ENCODE results near the gene CMTR1. TPM values are rescaled to one million over a fixed set of nuclear protein-coding genes. Genes with fewer than 3 reads are reported as not detected.

Gene CMTR1
- total and polyA plus RNA-seq, 2 of the 13 experiments (the other 11 are each of a cell fraction or from before 2014, with no cell fraction given), result 19.7 to 55.2 TPM

- TF ChIP-seq PAXIP1 (CRISPR knock-in tag; conservative IDR thresholded peaks at IDR 0.05) (no peak), ZNF558 (CRISPR knock-in tag; IDR thresholded peaks at IDR 0.05; ENCODE audit: borderline replicate concordance) (no peak), HIVEP1 (CRISPR knock-in tag; IDR thresholded peaks at IDR 0.05) (no peak), PITX1 (CRISPR knock-in tag; IDR thresholded peaks at IDR 0.05) (no peak), SCMH1 (CRISPR knock-in tag; IDR thresholded peaks at IDR 0.05; ENCODE audit: borderline replicate concordance) (no peak), ZBTB40 (IDR thresholded peaks at IDR 0.05) (no peak), ZBTB40 (CRISPR knock-in tag; IDR thresholded peaks at IDR 0.05) (no peak), ZBTB8A (CRISPR knock-in tag; IDR thresholded peaks at IDR 0.05; ENCODE audit: borderline replicate concordance, low read depth) (no peak), RXRB (CRISPR knock-in tag; IDR thresholded peaks at IDR 0.05; ENCODE audit: borderline replicate concordance) (no peak), NR2F2 (IDR thresholded peaks at IDR 0.05; ENCODE audit: borderline replicate concordance, low read depth) (no peak), ZEB1 (IDR thresholded peaks at IDR 0.05; ENCODE audit: insufficient replicate concordance, low read depth) (no peak), GTF2F1 (IDR thresholded peaks at IDR 0.05; ENCODE audit: low read length) (no peak)
These were observed 9.6 kb downstream of the CMTR1 start (continued) for GRCh38 chr6:37442416-37443215.

Measured in HepG2 (cell line).